Measurements from ENCODE around the gene BCAT1.
A peak's percentile ranks its signal among the peaks of the same experiment; 100 is the strongest.

GRCh38 chr12:24845615-24846014 is 103.3 kb downstream of the BCAT1 start:
- TF ChIP-seq, protein P1, sequence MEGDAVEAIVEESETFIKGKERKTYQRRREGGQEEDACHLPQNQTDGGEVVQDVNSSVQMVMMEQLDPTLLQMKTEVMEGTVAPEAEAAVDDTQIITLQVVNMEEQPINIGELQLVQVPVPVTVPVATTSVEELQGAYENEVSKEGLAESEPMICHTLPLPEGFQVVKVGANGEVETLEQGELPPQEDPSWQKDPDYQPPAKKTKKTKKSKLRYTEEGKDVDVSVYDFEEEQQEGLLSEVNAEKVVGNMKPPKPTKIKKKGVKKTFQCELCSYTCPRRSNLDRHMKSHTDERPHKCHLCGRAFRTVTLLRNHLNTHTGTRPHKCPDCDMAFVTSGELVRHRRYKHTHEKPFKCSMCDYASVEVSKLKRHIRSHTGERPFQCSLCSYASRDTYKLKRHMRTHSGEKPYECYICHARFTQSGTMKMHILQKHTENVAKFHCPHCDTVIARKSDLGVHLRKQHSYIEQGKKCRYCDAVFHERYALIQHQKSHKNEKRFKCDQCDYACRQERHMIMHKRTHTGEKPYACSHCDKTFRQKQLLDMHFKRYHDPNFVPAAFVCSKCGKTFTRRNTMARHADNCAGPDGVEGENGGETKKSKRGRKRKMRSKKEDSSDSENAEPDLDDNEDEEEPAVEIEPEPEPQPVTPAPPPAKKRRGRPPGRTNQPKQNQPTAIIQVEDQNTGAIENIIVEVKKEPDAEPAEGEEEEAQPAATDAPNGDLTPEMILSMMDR (IDR thresholded peaks at IDR 0.05; ENCODE audit: extremely low read depth in 1 of 2, insufficient read depth in 1 of 2, low read depth in 1 of 2, low read length in 2 of 2): no peak
- TF ChIP-seq POLR2A (IDR thresholded peaks at IDR 0.05; ENCODE audit: low read depth, low read length) (no peak), MYC (IDR thresholded peaks at IDR 0.05; ENCODE audit: low read depth, low read length) (no peak), FOS (IDR thresholded peaks at IDR 0.05; ENCODE audit: borderline replicate concordance, insufficient read depth, low read length) (peak; percentile 19), POLR2AphosphoS5 (IDR thresholded peaks at IDR 0.05; ENCODE audit: insufficient read depth, low read depth, low read length) (no peak), EZH2 (IDR thresholded peaks at IDR 0.05; ENCODE audit: borderline replicate concordance, low read depth, low read length, severe bottlenecking) (no peak)
